Activated CD4-positive, alpha-beta memory T cell treated with anti-CD3 and anti-CD28 coated beads, Interleukin-2, amount 10 ng/mL, durations not matched to agents 7 days and 5 days (primary cell): ENCODE results near the gene LGALS9. TPM values are rescaled to one million over a fixed set of nuclear protein-coding genes. Genes with fewer than 3 reads are reported as not detected.

Source experiments
- CTCF ChIA-PET: fragments of 350-600 bp; sonication (Branson Sonifier 250); formaldehyde crosslinking; loops from one replicate; lab custom pipeline; 2021; ENCODE audit warnings: antibody characterized with exemption, inconsistent platforms; lab: Charles Lee
- POLR2A ChIA-PET: fragments of 350-600 bp; sonication (Branson Sonifier 250); formaldehyde crosslinking; loops from one replicate; lab custom pipeline; 2021; ENCODE audit warnings: antibody characterized with exemption; lab: Charles Lee
- DNase-seq: peaks from one replicate; pipeline ENCODE4 v3.0.0-alpha.2; 2020
- H3K27ac Mint-ChIP-seq: one replicate; pipeline ENCODE4 v1.8.0; 2021; ENCODE audit warnings: mild to moderate bottlenecking, mixed read lengths
- H3K27me3 Mint-ChIP-seq: one replicate; pipeline ENCODE4 v1.8.0; 2021; ENCODE audit warnings: mixed read lengths
- H3K36me3 Mint-ChIP-seq: one replicate; pipeline ENCODE4 v1.8.0; 2021; ENCODE audit warnings: low read depth, mixed read lengths
- H3K4me1 Mint-ChIP-seq: one replicate; pipeline ENCODE4 v1.8.0; 2021; ENCODE audit warnings: mixed read lengths
- H3K4me3 Mint-ChIP-seq: one replicate; pipeline ENCODE4 v1.8.0; 2021; ENCODE audit warnings: mild to moderate bottlenecking, mixed read lengths
- H3K9me3 Mint-ChIP-seq: one replicate; pipeline ENCODE4 v1.8.0; 2021; ENCODE audit warnings: mixed read lengths
- total RNA-seq, 2 experiments: library from RNA; stranded (reverse); gene quantifications; one replicate each; pipeline ENCODE4 v1.2.3, GENCODE V29; 2021

Gene LGALS9
- total RNA-seq, 2 experiments from 2014 or later: 238 to 240 TPM

DNA sequence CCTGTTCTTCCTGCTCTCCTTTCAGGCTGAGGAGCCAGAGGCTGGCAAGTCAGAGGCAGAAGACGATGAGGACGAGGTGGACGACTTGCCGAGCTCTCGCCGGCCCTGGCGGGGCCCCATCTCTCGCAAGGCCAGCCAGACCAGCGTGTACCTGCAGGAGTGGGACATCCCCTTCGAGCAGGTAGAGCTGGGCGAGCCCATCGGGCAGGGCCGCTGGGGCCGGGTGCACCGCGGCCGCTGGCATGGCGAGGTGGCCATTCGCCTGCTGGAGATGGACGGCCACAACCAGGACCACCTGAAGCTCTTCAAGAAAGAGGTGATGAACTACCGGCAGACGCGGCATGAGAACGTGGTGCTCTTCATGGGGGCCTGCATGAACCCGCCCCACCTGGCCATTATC, 25.6 kb upstream of the LGALS9 start:
- ChIA-PET CTCF (interaction anchor here (0.8 to 1.7 kb wide), 2 partner anchors 25 to 368 kb away, joined by 3 to 4 read pairs; no protein-coding TSS in a partner anchor), POLR2A (interaction anchor here (1.6 kb wide), 1 partner anchor 27 kb away, joined by 3 read pairs; no protein-coding TSS in a partner anchor)
- no peak overlapping the region for H3K4me3 Mint-ChIP-seq
- H3K27ac Mint-ChIP-seq: no peak overlapping the region
- no peaks in the 10 kb centered on the region for H3K9me3 Mint-ChIP-seq
- H3K27me3 Mint-ChIP-seq: no peaks in the 10 kb centered on the region
- H3K36me3 Mint-ChIP-seq: peaks cover 32% of the 10 kb centered on the region
- no peak for DNase-seq
- peaks cover 9% of the 10 kb centered on the region for H3K4me1 Mint-ChIP-seq

DNA sequence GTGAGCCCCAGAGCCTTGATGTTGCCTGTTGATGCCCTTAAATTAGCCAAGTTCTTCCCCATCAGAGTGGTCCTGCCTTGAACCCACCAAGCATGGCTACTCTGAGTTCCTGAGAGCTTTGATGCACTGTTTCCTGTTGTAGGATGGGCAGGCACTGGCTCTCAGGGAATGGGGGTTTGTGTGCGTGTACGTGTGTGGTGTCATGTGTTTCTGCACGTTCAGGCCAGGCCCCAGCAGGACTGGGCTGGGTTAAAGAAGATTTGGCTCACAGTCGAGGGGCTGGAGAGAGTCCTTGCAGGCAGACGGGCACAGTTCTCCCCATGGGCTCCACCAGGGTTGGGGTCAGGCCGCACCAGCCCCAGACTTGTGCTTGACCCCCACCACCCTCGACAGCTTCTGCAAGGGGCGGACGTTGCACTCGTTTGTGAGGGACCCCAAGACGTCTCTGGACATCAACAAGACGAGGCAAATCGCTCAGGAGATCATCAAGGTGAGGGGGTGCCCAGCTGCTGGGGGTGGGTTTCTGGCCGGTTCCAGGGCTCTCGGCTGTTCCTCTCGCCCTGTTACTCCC, 23.4 kb upstream of the LGALS9 start:
- Mint-ChIP-seq H3K27me3 (no peaks in the 10 kb centered on the region), H3K36me3 (peaks cover 29% of the 10 kb centered on the region), H3K27ac (no peak overlapping the region), H3K4me1 (peaks cover 16% of the 10 kb centered on the region), H3K4me3 (no peak overlapping the region), H3K9me3 (no peaks in the 10 kb centered on the region)
- CTCF ChIA-PET: interaction anchor here (1.1 to 6.4 kb wide), 3 partner anchors 8 to 43 kb away, joined by 4 to 57 read pairs (median 17); no protein-coding TSS in a partner anchor
- DNase-seq: no peak
- POLR2A ChIA-PET: interaction anchor here (1.3 kb wide), 1 partner anchor 21 kb away, joined by 4 read pairs; no protein-coding TSS in a partner anchor

DNA sequence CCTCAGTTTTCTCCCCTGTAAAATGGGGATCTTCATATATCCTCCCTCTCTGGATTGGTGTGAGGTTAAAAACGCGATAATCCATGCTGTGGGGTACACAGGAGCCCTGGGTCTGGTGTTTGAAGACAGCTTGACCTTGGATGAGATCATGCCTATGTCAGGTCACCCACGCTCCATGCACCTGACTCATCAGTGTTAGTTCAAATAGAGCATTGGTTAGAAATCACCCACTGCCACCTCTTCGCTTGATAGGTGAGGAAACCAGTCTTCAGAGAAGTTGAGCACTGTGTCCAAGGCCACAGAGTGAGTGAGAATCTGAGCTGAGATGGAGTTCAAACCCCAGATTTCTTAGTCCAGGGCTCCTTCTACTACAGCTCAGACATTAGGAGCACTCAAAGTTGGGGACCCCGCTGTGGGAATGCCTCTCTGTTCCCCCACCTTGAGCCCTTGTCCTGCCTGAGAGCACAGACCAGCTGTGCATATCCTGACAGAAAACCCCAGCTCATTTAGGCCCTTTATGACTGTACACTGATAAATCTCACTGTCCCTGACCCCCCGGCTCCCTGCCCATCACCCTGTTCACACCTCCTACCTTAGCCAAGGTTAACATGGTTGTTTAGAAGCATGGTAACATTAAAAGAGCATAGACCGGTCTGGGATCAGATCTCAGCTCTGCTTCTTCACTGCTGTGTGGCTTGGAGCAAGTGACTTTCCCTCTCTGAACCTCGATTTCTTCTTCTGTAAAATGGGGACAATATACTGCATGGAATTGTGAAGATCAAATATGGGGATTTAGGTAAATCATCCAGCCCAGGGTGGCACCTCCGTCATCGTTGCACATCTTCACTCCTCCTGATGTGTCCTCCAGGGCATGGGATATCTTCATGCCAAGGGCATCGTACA, 22.4 kb upstream of the LGALS9 start:
- Mint-ChIP-seq H3K36me3 (peaks cover 32% of the 10 kb centered on the region), H3K27ac (no peak overlapping the region), H3K9me3 (no peaks in the 10 kb centered on the region), H3K27me3 (no peaks in the 10 kb centered on the region), H3K4me3 (no peak overlapping the region), H3K4me1 (peaks cover 17% of the 10 kb centered on the region)
- CTCF ChIA-PET: interaction anchor here (1.1 to 6.4 kb wide), 4 partner anchors 9 to 42 kb away, joined by 4 to 57 read pairs (median 12); no protein-coding TSS in a partner anchor
- POLR2A ChIA-PET: no interaction called here
- no peak for DNase-seq

DNA sequence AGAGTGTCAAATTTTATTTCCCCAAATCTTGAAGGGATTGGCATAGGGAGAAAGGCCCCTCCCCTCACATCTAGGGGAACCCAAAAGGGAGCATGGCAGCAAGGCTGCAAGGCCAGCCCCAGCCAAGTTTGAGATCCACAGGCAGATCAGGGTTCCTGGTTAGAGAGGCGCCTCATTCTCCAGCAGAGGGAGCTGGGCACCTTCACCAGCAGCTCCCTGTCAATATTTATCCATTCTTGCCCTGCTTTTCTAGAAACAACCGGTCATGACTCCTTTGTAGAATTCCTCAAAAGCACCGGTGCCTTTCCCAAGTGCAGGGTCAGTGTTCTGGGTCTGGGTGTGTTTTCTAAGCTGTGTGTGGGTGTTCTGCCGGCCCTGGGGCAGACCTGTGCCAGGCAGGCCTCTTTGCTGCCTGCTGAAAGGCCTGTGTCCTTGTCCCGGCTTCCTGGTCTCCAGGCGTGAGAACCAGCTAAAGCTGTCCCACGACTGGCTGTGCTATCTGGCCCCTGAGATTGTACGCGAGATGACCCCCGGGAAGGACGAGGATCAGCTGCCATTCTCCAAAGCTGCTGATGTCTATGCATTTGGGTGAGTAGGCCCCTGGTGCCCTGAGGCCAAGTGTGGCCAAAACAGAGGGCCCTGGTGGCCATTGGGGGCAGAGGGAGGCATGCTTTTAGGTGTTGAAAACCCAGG, 21.2 kb upstream of the LGALS9 start:
- Mint-ChIP-seq H3K27me3 (no peaks in the 10 kb centered on the region), H3K9me3 (no peaks in the 10 kb centered on the region), H3K4me3 (no peak overlapping the region), H3K27ac (no peak overlapping the region), H3K4me1 (peaks cover 17% of the 10 kb centered on the region), H3K36me3 (peaks cover 34% of the 10 kb centered on the region)
- ChIA-PET POLR2A (interaction anchor here (1.7 kb wide), 1 partner anchor 41 kb away, joined by 8 read pairs; no protein-coding TSS in a partner anchor), CTCF (interaction anchor here (1.0 to 6.4 kb wide), 8 partner anchors 9 to 275 kb away, joined by 3 to 57 read pairs (median 6); no protein-coding TSS in a partner anchor)
- peak; percentile 40 for DNase-seq

DNA sequence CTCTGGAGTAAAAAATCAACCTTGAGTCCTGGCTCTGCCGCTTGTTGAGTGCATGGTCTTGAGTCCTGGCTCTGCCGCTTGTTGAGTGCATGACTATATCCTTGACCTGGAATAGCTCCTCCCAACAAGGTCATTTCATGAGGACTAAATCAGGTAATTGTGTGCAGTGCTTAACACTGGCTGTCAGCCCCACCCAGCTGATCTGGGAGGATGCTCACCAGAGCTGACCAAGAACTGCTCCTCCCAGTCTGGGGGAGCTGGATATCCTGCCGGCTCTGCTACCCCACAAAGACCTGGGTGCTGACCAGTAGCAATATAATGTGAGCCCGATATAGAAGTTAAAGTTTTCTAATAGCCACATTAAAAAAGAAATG, 20.7 kb upstream of the LGALS9 start:
- H3K27ac Mint-ChIP-seq: no peak overlapping the region
- peaks cover 40% of the 10 kb centered on the region for H3K36me3 Mint-ChIP-seq
- no peak overlapping the region for H3K4me3 Mint-ChIP-seq
- ChIA-PET CTCF (interaction anchor here (1.0 to 6.4 kb wide), 8 partner anchors 8 to 276 kb away, joined by 3 to 57 read pairs (median 6); no protein-coding TSS in a partner anchor), POLR2A (interaction anchor here (1.7 kb wide), 1 partner anchor 40 kb away, joined by 8 read pairs; no protein-coding TSS in a partner anchor)
- peaks cover 17% of the 10 kb centered on the region for H3K4me1 Mint-ChIP-seq
- H3K27me3 Mint-ChIP-seq: no peaks in the 10 kb centered on the region
- DNase-seq: no peak
- H3K9me3 Mint-ChIP-seq: no peaks in the 10 kb centered on the region

DNA sequence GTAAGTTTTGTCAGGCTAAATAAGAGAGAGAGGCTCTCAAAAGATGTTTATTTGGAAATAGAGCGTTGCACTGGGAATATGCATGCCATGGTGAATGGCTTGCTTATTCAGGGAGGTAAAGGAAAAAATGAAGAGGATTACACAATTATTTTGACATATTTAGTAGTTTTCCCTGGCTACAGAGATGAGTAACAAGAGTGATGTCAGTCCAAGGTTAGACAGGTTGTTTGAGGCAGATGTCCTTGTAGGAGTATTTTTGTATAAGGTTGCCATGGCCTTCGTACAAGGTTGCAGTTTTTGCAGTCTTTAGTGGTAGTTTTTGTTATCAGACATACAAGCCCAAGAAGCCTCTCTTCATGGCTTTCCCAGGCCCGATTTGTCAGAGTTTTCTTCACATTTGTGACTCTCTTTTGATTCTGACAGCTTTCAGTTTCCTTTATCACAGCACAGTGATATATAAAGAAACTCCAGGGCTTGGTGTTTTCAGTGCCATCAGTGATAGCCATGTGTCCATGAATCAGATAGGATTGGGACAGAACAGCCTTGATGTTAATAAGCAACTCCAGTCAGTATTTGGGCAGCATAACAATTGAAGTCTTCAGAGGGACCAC, 18.7 kb upstream of the LGALS9 start:
- H3K4me1 Mint-ChIP-seq: peaks cover 35% of the 10 kb centered on the region
- DNase-seq: no peak

DNA sequence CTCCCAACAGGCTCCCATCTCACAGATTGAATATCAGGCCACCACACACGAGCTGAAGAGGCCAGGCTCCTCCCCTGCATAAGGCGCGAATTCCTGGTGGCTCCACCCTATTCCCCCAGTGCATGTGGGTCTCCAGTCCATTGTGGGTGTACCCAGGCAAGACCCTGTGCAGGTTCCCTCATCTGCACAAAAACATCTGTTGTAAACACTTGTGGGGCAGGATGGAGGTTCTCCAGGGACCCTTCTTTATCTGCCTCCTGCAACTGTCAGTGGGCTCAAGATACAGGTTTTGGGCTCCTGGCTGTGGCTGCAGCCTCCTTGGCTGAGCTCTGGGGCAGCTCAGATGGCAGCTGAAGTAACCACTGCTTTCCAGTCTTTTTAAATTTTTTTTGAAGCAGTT, 17.6 kb upstream of the LGALS9 start:
- Mint-ChIP-seq H3K27ac (no peak overlapping the region), H3K27me3 (no peaks in the 10 kb centered on the region), H3K9me3 (no peaks in the 10 kb centered on the region), H3K4me3 (no peak overlapping the region), H3K36me3 (peaks cover 54% of the 10 kb centered on the region), H3K4me1 (peaks cover 37% of the 10 kb centered on the region)
- ChIA-PET POLR2A (no interaction called here), CTCF (interaction anchor here (0.5 to 2.7 kb wide), 4 partner anchors 11 to 41 kb away, joined by 3 to 10 read pairs (median 8); no protein-coding TSS in a partner anchor)
- DNase-seq: no peak

More for the DNA sequence above, 18.7 kb upstream of the LGALS9 start:
- Mint-ChIP-seq H3K27me3 (no peaks in the 10 kb centered on the region), H3K9me3 (no peaks in the 10 kb centered on the region), H3K36me3 (peaks cover 54% of the 10 kb centered on the region), H3K27ac (peak overlapping the region; percentile 32), H3K4me3 (no peak overlapping the region)
- CTCF ChIA-PET: interaction anchor here (0.6 to 6.4 kb wide), 4 partner anchors 13 to 43 kb away, joined by 3 to 57 read pairs (median 7); no protein-coding TSS in a partner anchor
- POLR2A ChIA-PET: no interaction called here

DNA sequence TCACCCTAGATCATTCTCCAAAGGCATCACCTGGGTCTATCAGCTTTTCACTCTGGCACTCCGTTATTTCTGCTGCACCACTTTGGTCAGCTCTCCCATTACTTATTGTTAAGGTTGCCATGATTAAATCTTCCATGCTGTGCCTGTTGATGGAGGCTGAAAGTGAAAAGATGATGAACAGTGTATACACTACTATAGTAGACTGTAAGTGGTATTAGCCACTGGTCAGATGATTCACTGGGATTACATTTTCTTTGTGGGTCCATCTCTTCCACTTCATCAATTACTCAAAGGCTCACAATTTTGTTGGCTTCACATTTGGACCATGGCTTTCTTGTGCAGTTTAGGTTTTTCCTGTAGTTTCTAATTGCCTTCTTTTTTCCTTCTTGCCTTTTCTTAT, 15.9 kb upstream of the LGALS9 start:
- no peaks in the 10 kb centered on the region for H3K27me3 Mint-ChIP-seq
- no peak overlapping the region for H3K4me3 Mint-ChIP-seq
- ChIA-PET CTCF (interaction anchor here (1.2 to 2.4 kb wide), 2 partner anchors 13 to 39 kb away, joined by 6 to 7 read pairs; no protein-coding TSS in a partner anchor), POLR2A (no interaction called here)
- no peaks in the 10 kb centered on the region for H3K9me3 Mint-ChIP-seq
- peaks cover 39% of the 10 kb centered on the region for H3K4me1 Mint-ChIP-seq
- no peak for DNase-seq
- no peak overlapping the region for H3K27ac Mint-ChIP-seq
- H3K36me3 Mint-ChIP-seq: peaks cover 51% of the 10 kb centered on the region

DNA sequence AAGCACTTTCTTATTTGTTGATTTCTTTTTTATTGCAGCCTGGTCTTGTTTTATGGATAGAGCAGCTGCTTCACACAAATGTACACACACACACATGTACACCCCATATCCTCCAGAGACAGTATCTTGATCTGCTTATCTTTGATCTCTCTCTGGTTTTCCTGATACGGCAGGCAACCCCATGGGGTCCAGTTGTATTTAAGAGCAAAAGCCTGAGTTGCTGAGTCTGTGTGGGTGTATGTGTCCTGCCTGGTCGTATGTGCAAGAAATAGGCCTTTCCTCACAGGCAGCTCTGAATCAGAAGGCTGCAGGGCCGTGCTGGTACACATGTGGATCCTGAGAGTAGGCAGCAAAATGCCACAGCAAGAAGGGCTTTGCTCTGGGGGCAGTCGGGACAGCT, 14.6 kb upstream of the LGALS9 start:
- Mint-ChIP-seq H3K27me3 (no peaks in the 10 kb centered on the region), H3K9me3 (no peaks in the 10 kb centered on the region), H3K4me3 (no peak overlapping the region), H3K4me1 (peaks cover 47% of the 10 kb centered on the region), H3K27ac (no peak overlapping the region), H3K36me3 (peaks cover 55% of the 10 kb centered on the region)
- POLR2A ChIA-PET: no interaction called here
- CTCF ChIA-PET: no interaction called here
- DNase-seq: no peak

DNA sequence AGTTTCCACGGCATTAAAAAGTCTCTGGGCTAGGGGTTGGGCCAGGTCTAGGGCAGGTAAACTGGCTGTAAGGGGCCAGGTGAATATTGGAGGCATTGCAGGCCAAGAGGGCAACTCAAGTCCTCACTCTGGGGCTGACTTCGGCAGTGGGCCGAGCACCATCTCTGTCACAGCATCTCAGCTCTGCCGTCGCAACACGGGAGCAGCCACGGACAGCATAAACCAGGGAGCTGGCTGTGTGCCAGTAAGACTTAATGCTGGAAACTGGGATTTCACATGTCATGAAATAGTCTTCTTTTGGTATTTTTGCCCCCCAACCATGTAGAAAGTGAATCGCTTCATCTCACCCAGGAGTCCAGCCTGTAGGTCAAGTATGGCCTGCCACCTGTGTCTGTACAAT, 12.6 kb upstream of the LGALS9 start:
- no peak for DNase-seq
- Mint-ChIP-seq H3K4me3 (no peak overlapping the region), H3K9me3 (no peaks in the 10 kb centered on the region), H3K27me3 (no peaks in the 10 kb centered on the region), H3K36me3 (peaks cover 57% of the 10 kb centered on the region), H3K4me1 (peaks cover 39% of the 10 kb centered on the region), H3K27ac (no peak overlapping the region)
- CTCF ChIA-PET: interaction anchor here (0.9 kb wide), 1 partner anchor 8 kb away, joined by 3 read pairs; no protein-coding TSS in a partner anchor
- POLR2A ChIA-PET: no interaction called here

DNA sequence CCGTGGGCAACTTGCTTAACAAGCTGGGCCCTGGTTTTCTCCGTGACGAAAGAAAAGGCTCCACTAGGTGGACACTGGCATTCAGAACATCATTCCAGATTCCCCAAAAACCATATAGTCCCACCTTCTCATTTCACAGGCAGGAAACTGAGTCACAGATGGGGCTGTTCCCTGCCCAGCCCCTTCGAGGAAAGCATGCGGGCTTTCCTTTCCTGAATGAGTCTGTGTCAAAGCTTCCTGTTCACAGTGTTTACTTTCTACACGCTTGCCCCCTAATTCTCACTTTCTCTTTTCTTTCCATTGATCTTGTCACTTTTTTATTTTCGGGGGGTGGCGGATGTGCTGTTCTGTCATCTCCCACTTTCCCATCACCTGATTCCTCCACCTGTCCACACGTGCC, 10.3 kb upstream of the LGALS9 start:
- Mint-ChIP-seq H3K4me3 (no peak overlapping the region), H3K27ac (peak overlapping the region; percentile 38), H3K4me1 (peaks cover 34% of the 10 kb centered on the region), H3K27me3 (no peaks in the 10 kb centered on the region), H3K9me3 (no peaks in the 10 kb centered on the region), H3K36me3 (peaks cover 54% of the 10 kb centered on the region)
- ChIA-PET POLR2A (no interaction called here), CTCF (interaction anchor here (0.7 kb wide), 1 partner anchor 27 kb away, joined by 3 read pairs; no protein-coding TSS in a partner anchor)
- no peak for DNase-seq

DNA sequence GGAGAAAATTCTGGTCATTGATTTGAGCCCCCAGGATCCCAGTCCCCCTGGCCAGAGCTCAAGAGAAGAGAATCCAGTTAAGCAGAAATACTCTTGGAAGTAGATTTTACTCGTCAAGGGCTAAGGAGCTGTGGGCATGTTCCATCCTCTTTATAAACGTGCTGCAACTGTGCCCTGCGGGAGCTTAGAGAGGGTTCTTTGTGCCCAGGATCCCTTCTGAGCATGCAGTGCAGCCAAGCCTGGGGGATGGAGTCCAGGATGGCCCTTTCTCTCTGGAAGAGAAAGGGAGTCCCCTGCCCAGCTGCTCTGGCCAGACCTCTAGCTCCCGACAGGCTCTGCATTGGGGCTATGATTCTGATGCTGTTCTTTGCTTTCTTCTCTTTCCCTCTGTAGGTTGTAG, 9.5 kb upstream of the LGALS9 start:
- Mint-ChIP-seq H3K27ac (no peak overlapping the region), H3K27me3 (no peaks in the 10 kb centered on the region), H3K4me3 (no peak overlapping the region), H3K36me3 (peaks cover 49% of the 10 kb centered on the region), H3K9me3 (no peaks in the 10 kb centered on the region), H3K4me1 (peaks cover 26% of the 10 kb centered on the region)
- ChIA-PET POLR2A (no interaction called here), CTCF (no interaction called here)
- no peak for DNase-seq
